ENCODE data around the gene ZIC4. TPM values are rescaled to one million over a fixed set of nuclear protein-coding genes. Genes with fewer than 3 reads are reported as not detected.

Gene ZIC4
- total and polyA plus RNA-seq, 2 donors (not counting 1 experiment from before 2014, with no cell fraction given): not detected

- Histone ChIP-seq H3K27ac (ENCODE audit: insufficient read depth, low read length) (no peak overlapping the region), H3K4me2 (ENCODE audit: extremely low read depth, insufficient read depth, low read length) (no peak overlapping the region), H3K4me1 (ENCODE audit: control insufficient read depth, extremely low read depth, insufficient read depth, low read length) (no peaks in the 10 kb centered on the region), H2AFZ (ENCODE audit: low read length) (no peak overlapping the region), H3K4me3 (replicated peaks in 1 of 4; ENCODE audit: control extremely low read depth in 1 of 4, insufficient read depth in 1 of 4, low read depth in 3 of 4, low read length in 4 of 4) (no peak overlapping the region), H3K27me3 (ENCODE audit: control insufficient read depth, insufficient read depth, low read length) (peaks cover 49% of the 10 kb centered on the region), H3K9ac (ENCODE audit: insufficient read depth, low read length) (no peak overlapping the region), H3K9me3 (ENCODE audit: control insufficient read depth, insufficient read depth, low read depth, low read length) (no peaks in the 10 kb centered on the region), H3K36me3 (ENCODE audit: control insufficient read depth, insufficient read depth, low read length) (no peaks in the 10 kb centered on the region), H3K79me2 (ENCODE audit: control insufficient read depth, insufficient read depth, low read length) (no peaks in the 10 kb centered on the region), H4K20me1 (ENCODE audit: control insufficient read depth, extremely low read depth, insufficient read depth, low read length) (no peaks in the 10 kb centered on the region)
- DNase-seq (ENCODE audit: low read depth in 2 of 2): no peak
- TF ChIP-seq, protein P1, sequence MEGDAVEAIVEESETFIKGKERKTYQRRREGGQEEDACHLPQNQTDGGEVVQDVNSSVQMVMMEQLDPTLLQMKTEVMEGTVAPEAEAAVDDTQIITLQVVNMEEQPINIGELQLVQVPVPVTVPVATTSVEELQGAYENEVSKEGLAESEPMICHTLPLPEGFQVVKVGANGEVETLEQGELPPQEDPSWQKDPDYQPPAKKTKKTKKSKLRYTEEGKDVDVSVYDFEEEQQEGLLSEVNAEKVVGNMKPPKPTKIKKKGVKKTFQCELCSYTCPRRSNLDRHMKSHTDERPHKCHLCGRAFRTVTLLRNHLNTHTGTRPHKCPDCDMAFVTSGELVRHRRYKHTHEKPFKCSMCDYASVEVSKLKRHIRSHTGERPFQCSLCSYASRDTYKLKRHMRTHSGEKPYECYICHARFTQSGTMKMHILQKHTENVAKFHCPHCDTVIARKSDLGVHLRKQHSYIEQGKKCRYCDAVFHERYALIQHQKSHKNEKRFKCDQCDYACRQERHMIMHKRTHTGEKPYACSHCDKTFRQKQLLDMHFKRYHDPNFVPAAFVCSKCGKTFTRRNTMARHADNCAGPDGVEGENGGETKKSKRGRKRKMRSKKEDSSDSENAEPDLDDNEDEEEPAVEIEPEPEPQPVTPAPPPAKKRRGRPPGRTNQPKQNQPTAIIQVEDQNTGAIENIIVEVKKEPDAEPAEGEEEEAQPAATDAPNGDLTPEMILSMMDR (conservative IDR thresholded peaks at IDR 0.05 in 1 of 2, IDR thresholded peaks at IDR 0.05 in 1 of 2; ENCODE audit: low read depth in 1 of 2, low read length in 2 of 2): no peak
- TF ChIP-seq EZH2 (IDR thresholded peaks at IDR 0.05; ENCODE audit: low read length, missing control alignments): no peak
Measured at GRCh38 chr3:147400999-147401398, 5.3 kb downstream of the ZIC4 start.

- Histone ChIP-seq H3K4me3 (replicated peaks in 1 of 4; ENCODE audit: control extremely low read depth in 1 of 4, insufficient read depth in 1 of 4, low read depth in 3 of 4, low read length in 4 of 4) (no peak overlapping the region), H3K4me1 (ENCODE audit: control insufficient read depth, extremely low read depth, insufficient read depth, low read length) (no peaks in the 10 kb centered on the region), H4K20me1 (ENCODE audit: control insufficient read depth, extremely low read depth, insufficient read depth, low read length) (no peaks in the 10 kb centered on the region), H3K9ac (ENCODE audit: insufficient read depth, low read length) (no peak overlapping the region), H2AFZ (ENCODE audit: low read length) (no peak overlapping the region), H3K79me2 (ENCODE audit: control insufficient read depth, insufficient read depth, low read length) (no peaks in the 10 kb centered on the region), H3K27me3 (ENCODE audit: control insufficient read depth, insufficient read depth, low read length) (peaks cover 49% of the 10 kb centered on the region), H3K36me3 (ENCODE audit: control insufficient read depth, insufficient read depth, low read length) (no peaks in the 10 kb centered on the region), H3K4me2 (ENCODE audit: extremely low read depth, insufficient read depth, low read length) (no peak overlapping the region), H3K27ac (ENCODE audit: insufficient read depth, low read length) (no peak overlapping the region), H3K9me3 (ENCODE audit: control insufficient read depth, insufficient read depth, low read depth, low read length) (no peaks in the 10 kb centered on the region)
- DNase-seq (ENCODE audit: low read depth in 2 of 2): no peak
- TF ChIP-seq EZH2 (IDR thresholded peaks at IDR 0.05; ENCODE audit: low read length, missing control alignments): no peak
- TF ChIP-seq, protein P1 (conservative IDR thresholded peaks at IDR 0.05 in 1 of 2, IDR thresholded peaks at IDR 0.05 in 1 of 2; ENCODE audit: low read depth in 1 of 2, low read length in 2 of 2): no peak
Measured at GRCh38 chr3:147400111-147400510, 6.2 kb downstream of the ZIC4 start.

GRCh38 chr3:147398813-147399534, 7.4 kb downstream of the ZIC4 start:
- Histone ChIP-seq H3K9me3 (ENCODE audit: control insufficient read depth, insufficient read depth, low read depth, low read length) (no peaks in the 10 kb centered on the region), H3K27me3 (ENCODE audit: control insufficient read depth, insufficient read depth, low read length) (peaks cover 50% of the 10 kb centered on the region), H4K20me1 (ENCODE audit: control insufficient read depth, extremely low read depth, insufficient read depth, low read length) (no peaks in the 10 kb centered on the region), H3K36me3 (ENCODE audit: control insufficient read depth, insufficient read depth, low read length) (no peaks in the 10 kb centered on the region), H3K79me2 (ENCODE audit: control insufficient read depth, insufficient read depth, low read length) (no peaks in the 10 kb centered on the region), H3K9ac (ENCODE audit: insufficient read depth, low read length) (no peak overlapping the region), H3K4me1 (ENCODE audit: control insufficient read depth, extremely low read depth, insufficient read depth, low read length) (no peaks in the 10 kb centered on the region), H3K4me2 (ENCODE audit: extremely low read depth, insufficient read depth, low read length) (no peak overlapping the region), H3K27ac (ENCODE audit: insufficient read depth, low read length) (no peak overlapping the region), H3K4me3 (replicated peaks in 1 of 4; ENCODE audit: control extremely low read depth in 1 of 4, insufficient read depth in 1 of 4, low read depth in 3 of 4, low read length in 4 of 4) (no peak overlapping the region), H2AFZ (ENCODE audit: low read length) (no peak overlapping the region)
- TF ChIP-seq EZH2 (IDR thresholded peaks at IDR 0.05; ENCODE audit: low read length, missing control alignments): no peak
- TF ChIP-seq, protein P1 (conservative IDR thresholded peaks at IDR 0.05 in 1 of 2, IDR thresholded peaks at IDR 0.05 in 1 of 2; ENCODE audit: low read depth in 1 of 2, low read length in 2 of 2): no peak
- no peak for DNase-seq (ENCODE audit: low read depth in 2 of 2)
